GM18873 (cell line): ENCODE results near the gene VGLL4.
"Not testable (repeated sequence)": the region's sequence is repeated elsewhere in the genome, so short reads cannot be mapped to it uniquely, and the experiment has no call there.

ENCODE experiments used
- ATAC-seq: cut with Tn5 transposase; IDR thresholded peaks from one replicate; pipeline ENCODE4 v1.9.1; 2021; ENCODE audit warnings: mild to moderate bottlenecking, moderate library complexity, moderate number of reproducible peaks; ENCODE audit not compliant: unreplicated experiment, low FRiP score

The VGLL4 gene

DNA sequence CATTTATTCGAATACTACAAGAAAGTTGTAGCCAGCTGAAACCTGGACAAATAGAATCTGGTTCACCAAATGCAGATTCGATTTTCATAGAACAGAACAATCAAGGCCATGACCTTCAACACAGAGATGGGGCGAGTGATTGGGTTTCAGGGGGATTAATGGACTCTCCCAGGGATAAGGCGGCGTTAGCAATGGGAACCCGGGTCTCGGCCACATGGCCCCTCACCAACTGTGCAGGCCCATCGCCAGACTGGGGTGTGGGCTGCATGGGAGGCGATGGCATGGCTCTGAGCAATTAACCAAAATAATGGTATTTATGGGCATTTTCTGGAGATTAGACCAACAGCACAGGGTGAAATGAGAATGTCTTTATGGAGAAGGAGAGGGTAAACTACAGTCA lies 34.2 kb downstream of the VGLL4 start:
- no peak for ATAC-seq

DNA sequence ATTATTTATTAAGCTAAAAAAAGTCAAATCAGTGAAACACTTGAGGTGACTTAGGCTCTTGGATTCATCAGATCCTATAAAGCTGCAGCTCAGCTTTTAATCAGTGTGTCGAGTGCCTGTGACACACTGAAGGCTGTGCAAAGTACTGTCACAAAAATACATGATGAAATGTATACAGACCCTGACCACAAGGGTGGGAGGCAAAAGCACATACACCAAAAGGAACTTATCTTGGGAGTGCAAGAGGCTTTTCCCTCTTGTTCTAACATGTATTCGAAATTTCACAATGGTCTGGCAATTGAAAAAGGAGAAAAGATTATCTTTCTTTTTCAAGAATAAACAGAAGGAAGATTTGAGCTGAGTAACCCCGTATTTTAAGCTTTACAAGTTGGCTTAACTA lies 35.9 kb downstream of the VGLL4 start:
- ATAC-seq: no peak

DNA sequence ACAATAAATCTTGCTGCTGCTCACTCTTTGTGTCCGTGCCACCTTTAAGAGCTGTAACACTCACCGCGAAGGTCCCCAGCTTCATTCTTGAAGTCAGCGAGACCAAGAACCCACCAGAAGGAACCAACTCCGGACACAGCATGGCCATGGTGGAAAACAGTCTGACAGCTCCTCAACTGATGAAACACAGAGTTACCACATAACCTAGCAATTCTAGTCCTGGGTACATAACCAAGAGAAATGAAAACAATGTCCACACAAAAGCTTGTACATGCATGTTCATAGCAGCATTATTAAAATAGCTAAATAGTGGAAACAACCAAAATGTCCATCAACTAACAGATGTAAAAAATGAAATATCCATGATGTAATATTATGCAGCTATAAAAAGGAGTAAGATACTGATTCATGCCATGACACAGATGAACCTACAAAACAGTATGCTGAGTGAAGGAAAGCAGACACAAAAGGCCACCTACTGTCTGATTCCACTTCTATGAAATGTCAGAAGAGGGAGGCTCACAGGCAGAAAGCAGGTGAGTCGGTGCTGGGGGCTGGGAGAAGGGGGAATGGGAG lies 36.8 kb downstream of the VGLL4 start:
- no peak for ATAC-seq

DNA sequence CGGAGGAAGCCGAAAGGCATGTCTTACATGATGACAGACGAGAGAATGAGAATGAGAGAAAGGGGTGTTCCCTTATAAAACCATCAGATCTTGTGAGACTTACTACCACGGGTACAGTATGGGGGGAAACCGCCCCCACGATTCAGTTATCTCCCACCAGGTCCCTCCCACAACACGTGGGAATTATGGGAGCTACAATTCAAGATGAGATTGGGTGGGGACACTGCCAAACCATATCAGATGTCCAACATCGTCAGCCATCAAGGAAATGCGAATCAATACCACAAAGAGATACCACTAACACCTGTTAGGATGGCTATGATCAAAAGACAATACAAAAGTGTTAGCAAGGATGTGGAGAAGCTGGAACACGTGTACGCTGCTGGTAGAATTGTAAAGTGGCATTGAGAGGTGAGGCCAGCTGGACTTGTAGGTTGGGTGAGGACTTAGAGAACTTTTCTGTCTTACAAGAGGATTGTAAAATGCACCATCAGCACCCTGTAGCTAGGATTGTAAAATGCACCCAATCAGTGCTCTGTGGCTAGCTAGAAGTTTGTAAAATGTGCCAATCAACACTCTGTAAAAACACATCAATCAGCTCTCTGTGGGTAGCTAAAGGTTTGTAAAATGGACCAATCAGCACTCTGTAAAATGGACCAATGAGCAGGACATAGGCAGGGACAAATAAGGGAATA lies 37.5 kb downstream of the VGLL4 start:
- no peak for ATAC-seq

DNA sequence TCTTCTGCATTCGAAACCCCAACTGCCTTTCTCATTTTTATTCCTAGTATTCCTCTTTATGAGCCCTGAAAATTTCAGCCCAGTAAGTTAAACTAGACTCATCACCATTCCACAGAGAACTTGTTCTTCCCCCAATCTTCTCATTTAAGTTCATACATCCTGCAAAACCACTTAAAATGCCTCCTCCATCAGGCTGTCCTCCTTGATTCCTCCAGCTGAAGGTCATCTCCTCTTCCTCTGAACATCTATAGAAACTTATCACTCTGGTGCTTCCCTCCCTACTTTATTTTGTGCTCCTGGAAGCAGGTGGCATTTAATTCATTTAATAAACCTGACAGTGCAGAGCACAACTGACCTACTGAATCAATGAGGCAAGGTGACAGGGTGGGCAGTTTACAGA lies 38.3 kb downstream of the VGLL4 start:
- no peak for ATAC-seq

DNA sequence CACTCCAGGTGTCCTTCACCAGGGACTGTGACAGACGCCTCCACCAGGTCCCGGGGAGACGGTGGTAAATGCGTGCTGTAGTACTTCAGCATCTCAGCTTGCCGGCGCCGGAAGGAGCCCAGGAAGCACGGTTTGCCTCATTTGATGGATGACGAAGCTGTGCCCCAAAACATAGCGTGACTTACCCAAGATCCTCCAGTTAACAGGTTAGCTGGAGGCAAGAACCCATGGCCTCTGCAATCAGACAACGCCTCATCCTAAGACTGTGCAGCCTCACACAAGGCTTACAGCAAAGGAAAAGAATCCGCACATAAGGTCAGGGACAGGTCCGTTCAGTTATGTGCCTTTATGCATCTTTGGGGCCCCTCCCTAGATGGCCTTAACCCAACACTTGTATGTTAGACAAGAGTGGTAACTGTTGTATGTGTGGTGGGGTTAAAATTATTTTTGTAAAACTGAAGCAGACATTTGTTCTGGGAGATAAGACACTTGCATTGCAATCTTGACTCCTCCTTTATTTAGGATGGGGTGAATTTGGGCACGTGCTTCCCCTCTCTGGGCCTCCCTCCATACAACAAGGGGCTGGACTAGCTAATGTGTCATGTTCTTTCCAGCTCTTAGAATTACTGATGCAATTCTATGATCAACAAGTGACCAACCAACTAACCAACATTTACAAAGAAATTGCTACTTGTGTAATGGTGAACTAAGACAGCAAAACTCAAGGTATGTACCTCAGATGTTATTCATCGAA lies 39.4 kb downstream of the VGLL4 start:
- ATAC-seq: no peak

GRCh38 chr3:11603628-11604027 lies 40.1 kb downstream of the VGLL4 start:
- ATAC-seq: no peak

GRCh38 chr3:11602886-11603527 lies 40.7 kb downstream of the VGLL4 start:
- no peak for ATAC-seq

DNA sequence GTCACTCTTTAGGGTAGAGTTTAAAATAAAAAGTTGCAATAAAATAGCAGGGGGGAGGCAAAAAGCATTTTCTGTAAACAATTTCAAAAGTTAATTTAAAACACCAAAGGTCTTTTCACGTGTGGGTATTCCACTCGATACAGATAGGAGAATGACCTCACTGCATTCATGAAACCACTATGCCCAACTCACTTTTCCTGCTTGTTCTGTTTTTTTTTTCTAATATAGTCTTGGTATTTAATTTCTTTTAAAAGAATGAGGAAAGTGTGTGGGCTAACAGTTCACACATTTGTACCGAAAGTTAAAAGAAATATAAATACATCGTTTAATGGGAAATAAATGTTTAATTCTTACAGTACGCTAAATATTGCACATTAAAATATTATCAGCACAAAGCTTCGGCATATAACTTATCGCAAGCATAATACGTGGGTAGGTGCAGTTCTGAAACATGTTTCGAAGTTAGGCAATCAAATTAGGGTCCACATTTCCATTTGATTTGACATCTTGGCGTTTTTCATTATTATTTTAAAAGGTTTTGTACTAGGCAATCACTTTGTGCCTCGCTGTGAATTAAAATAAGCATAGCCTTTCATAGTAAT lies 41.4 kb downstream of the VGLL4 start:
- no peak for ATAC-seq

GRCh38 chr3:11601446-11602238 lies 42.1 kb downstream of the VGLL4 start:
- peak; percentile 90 for ATAC-seq

DNA sequence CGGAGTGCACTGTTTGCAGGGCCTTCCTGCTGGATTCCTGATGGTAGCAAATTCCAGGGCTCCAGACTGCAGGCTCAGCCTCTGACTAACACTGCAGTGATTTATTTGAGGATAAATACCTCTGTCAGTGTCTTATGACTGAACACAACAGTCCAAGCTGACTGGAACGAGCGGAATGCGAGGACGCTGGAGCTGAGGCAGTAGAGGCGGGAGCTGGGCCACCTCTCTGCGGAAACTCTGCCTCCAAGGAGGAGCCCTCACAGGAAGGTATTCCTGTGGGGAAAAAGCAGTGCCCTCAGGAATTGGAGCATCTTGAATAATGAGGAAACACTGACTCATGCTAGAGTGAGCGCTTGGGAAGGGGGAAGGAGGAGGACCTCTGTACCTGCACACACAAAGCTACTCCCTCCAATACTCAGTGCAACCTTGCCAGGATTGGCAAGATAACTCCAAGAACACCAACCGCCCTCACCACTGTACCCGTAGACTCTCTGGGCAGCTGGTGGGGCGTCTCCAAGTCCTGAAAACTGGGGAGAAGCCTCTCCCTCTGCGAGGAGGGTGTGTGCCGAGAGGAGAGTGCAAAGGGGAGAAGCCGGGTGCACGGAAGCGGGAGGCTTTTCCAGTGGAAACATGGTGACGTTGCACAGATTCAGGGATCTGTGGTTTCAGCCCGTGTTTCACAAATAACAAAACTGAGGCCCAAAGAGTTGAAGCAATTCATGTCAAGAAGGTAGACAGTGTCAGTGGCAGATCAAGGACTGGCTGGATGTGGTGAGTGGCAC lies 43.0 kb downstream of the VGLL4 start:
- ATAC-seq: no peak

GRCh38 chr3:11596387-11596786 lies 47.3 kb downstream of the VGLL4 start:
- ATAC-seq: no peak

GRCh38 chr3:11595024-11595423 lies 48.7 kb downstream of the VGLL4 start:
- ATAC-seq: not testable (repeated sequence)

DNA sequence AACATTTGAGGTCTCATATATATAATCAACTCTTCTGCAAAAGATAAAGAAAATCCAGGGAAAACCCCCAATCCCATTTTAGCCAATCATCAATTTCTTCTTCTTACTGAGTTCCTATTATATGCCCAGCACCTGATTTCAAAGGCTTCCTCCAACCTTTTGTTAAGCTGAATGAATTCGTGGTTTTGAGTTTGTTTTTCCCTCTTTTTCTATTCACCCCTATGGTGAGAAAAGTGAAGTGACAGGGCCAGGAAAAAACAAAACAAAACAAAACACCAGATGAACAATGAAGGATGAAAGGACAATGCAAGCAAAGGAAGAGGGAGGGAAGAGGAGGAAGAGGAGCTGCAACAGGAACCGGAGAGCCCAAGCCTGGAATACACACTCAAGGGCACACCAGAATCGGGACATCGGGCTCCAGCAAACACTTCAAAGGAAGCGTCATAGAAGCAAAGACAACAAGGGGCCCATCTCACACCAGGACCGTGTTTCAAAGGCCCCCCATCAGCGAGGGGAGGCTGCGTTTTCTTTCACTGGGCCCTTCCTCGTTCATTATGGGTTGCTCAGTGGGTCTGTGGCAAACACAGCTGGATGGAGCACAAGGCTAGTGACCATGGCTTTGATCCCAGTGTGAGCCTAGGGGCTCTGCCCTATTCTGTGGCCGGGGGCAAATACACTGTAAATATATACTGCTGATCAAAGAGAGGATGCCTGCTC lies 50.2 kb downstream of the VGLL4 start:
- ATAC-seq: no peak

- ATAC-seq: no peak
These were observed 51.0 kb downstream of the VGLL4 start for GRCh38 chr3:11592445-11593298.

DNA sequence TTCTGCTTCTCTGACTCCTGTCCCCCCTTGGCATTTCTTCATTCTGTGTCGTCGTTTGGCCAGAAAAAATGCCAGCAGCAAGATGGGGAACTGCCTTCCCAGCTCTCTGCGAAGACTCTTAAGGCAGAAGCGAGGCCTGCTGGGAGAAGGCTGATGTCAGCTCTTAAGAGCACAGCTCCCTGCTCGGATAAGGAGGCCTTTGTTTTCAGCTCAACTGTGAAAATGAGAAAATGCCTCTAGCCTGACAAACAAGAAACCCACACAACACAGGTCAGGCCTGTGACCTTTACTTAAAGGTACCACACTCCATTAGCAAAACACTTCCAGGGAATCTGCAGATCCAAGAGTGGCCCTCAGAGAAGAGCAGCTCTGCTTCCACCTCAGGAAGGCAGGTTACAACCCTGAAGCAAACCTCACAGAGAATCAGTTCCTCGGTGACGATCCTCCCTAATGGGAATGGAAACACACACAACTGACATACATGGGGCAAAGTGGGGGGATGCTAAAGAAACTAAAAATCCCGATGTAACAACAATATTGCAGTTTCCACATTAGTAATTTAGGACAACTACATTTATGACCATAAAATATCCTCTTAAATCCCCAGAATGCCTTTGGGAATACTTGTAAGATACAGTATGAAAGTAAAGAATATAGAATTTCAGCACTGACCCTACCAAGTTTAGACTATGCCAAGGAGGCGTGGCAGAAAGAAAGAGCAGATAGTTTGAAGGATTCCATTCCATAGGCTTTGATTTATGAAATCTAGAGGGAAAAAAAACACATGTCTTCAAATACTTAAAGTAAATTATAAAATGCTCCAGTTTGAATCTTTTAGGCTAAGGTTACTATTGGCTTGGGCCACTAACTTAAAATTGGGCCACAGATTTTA lies 52.1 kb downstream of the VGLL4 start:
- no peak for ATAC-seq

DNA sequence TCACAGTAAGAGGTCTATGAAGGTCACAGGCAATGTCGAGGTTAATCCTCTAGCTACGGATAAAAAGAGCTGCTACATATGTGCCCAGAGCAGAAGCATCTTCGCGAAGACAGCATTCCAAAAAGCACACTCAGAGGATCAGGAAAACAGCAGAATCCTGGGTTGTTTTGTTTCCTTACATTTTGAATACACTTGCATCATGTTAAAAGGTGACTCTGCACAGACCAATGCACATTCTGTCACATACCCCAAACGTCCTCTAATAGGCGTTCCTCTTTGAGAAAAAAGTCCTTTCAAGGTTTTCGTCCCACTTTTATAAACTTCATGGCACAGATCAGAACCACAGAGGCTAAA lies 52.7 kb downstream of the VGLL4 start:
- no peak for ATAC-seq
